ENCODE measurements around the gene PTPRK. TPM values are rescaled to one million over a fixed set of nuclear protein-coding genes. Genes with fewer than 3 reads are reported as not detected.

The PTPRK gene
- total RNA-seq, 1 donor from 2014 or later, result 48.4 TPM

GRCh38 chr6:128500014-128500413 is 20.4 kb downstream of the PTPRK start:
- DNase-seq (ENCODE audit: low read depth) (peak; percentile 83), FAIRE-seq (no peak)
- Histone ChIP-seq H3K27me3 (ENCODE audit: control insufficient read depth, insufficient read depth, low read length) (no peaks in the 10 kb centered on the region), H3K36me3 (ENCODE audit: control insufficient read depth, insufficient read depth, low read length) (no peaks in the 10 kb centered on the region), H3K4me3 (ENCODE audit: low read depth, low read length) (no peak overlapping the region)
- TF ChIP-seq, protein P1, sequence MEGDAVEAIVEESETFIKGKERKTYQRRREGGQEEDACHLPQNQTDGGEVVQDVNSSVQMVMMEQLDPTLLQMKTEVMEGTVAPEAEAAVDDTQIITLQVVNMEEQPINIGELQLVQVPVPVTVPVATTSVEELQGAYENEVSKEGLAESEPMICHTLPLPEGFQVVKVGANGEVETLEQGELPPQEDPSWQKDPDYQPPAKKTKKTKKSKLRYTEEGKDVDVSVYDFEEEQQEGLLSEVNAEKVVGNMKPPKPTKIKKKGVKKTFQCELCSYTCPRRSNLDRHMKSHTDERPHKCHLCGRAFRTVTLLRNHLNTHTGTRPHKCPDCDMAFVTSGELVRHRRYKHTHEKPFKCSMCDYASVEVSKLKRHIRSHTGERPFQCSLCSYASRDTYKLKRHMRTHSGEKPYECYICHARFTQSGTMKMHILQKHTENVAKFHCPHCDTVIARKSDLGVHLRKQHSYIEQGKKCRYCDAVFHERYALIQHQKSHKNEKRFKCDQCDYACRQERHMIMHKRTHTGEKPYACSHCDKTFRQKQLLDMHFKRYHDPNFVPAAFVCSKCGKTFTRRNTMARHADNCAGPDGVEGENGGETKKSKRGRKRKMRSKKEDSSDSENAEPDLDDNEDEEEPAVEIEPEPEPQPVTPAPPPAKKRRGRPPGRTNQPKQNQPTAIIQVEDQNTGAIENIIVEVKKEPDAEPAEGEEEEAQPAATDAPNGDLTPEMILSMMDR (IDR thresholded peaks at IDR 0.05; ENCODE audit: insufficient read depth, low read length, severe bottlenecking), result no peak

- Histone ChIP-seq H3K27me3 (ENCODE audit: control insufficient read depth, insufficient read depth, low read length) (no peaks in the 10 kb centered on the region), H3K4me3 (ENCODE audit: low read depth, low read length) (no peak overlapping the region), H3K36me3 (ENCODE audit: control insufficient read depth, insufficient read depth, low read length) (no peaks in the 10 kb centered on the region)
- FAIRE-seq (no peak), DNase-seq (ENCODE audit: low read depth) (peak; percentile 75)
- TF ChIP-seq, protein P1 (IDR thresholded peaks at IDR 0.05; ENCODE audit: insufficient read depth, low read length, severe bottlenecking), result no peak
These were observed 21.2 kb downstream of the PTPRK start for GRCh38 chr6:128499079-128499731.

DNA sequence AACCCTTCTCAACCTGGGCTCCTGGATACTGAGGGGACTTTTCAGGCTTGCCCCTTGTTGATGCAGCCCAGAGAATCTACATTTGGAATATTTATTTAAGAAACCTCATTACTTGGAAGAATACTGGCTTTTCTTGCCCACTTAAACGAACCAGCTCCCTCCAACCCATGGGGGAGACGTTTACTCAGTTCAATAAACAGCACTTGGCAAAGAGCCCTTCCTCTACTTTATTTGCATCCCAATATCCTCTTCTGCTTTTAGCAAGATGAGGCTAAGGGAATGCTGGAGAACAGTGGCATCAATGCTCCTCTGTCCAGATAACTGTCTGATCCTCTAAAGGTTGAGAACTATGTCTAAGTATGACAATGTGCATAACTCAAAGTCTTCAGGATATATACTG is 22.2 kb downstream of the PTPRK start:
- H3K4me3 ChIP-seq (ENCODE audit: low read depth, low read length), result no peak overlapping the region
- no peak for DNase-seq (ENCODE audit: low read depth)
- TF ChIP-seq, protein P1 (IDR thresholded peaks at IDR 0.05; ENCODE audit: insufficient read depth, low read length, severe bottlenecking), result no peak
- FAIRE-seq, result no peak
- H3K27me3 ChIP-seq (ENCODE audit: control insufficient read depth, insufficient read depth, low read length), result no peaks in the 10 kb centered on the region
- no peaks in the 10 kb centered on the region for H3K36me3 ChIP-seq (ENCODE audit: control insufficient read depth, insufficient read depth, low read length)

DNA sequence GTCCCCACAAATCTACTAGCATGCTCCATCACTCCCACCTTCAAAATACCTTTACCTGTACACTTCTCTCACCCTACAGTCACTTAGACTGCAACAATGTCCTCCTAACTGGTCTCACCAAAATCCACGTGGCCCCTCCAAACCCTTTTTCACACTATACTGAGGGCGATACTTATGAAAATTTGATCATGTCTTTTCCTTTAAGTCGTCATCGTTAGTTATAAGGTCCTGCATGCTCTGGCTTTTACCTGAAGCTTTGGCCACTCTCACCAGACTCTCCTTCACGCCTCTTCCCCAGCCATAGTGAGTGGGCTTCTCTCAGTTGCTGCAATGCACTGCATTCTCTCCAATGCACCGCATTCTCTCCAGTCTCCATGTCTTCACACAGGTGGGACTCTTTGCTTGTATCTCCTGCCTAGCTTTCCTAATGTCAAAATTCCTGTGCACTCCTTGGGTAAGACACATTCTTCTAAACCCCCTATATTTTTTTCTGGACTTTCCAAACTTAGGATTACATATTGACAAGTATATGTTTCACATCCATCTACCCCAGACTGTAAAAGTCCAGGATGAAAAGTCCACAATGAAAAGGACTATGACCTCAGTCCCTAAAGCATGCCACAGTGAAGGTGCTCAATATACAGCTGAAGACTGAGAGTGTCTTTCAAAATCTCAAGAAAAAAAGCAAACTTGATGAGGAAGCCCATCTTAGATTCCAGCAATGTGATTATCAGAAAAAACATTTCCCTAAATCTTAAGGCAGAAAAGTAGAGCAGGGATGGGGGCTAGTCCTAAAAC is 24.7 kb downstream of the PTPRK start:
- no peaks in the 10 kb centered on the region for H3K36me3 ChIP-seq (ENCODE audit: control insufficient read depth, insufficient read depth, low read length)
- DNase-seq (ENCODE audit: low read depth) (no peak), FAIRE-seq (peak; percentile 13)

DNA sequence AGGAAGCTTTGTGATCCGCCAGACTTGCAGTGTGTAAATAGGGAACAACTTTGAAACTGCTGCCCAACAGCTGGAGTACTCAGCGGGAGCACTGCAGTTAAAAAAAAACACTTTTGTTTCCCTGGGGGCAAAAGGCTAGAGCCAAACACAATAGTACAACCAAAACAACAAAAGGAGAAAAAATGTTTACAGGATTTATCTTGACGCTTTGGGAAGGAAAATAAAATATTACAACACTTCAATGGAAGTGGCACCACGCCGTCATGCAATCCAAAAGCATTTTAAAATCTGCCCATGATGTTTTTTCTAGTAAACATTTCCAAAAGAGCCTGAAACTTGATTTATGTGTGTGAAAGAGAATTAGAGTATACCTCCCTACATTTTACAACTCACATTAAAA is 26.0 kb downstream of the PTPRK start:
- DNase-seq (ENCODE audit: low read depth), result no peak
- Histone ChIP-seq H3K4me3 (ENCODE audit: low read depth, low read length) (no peak overlapping the region), H3K27me3 (ENCODE audit: control insufficient read depth, insufficient read depth, low read length) (no peaks in the 10 kb centered on the region), H3K36me3 (ENCODE audit: control insufficient read depth, insufficient read depth, low read length) (peaks cover 1% of the 10 kb centered on the region)
- TF ChIP-seq, protein P1 (IDR thresholded peaks at IDR 0.05; ENCODE audit: insufficient read depth, low read length, severe bottlenecking), result no peak
- no peak for FAIRE-seq

More for the DNA sequence above, 24.7 kb downstream of the PTPRK start:
- TF ChIP-seq, protein P1 (IDR thresholded peaks at IDR 0.05; ENCODE audit: insufficient read depth, low read length, severe bottlenecking), result no peak
- H3K4me3 ChIP-seq (ENCODE audit: low read depth, low read length), result no peak overlapping the region
- H3K27me3 ChIP-seq (ENCODE audit: control insufficient read depth, insufficient read depth, low read length), result no peaks in the 10 kb centered on the region

Measured in bronchial epithelial cell (primary cell).